WTC11 (cell line): ENCODE data around the gene ROBO1. TPM values are rescaled to one million over a fixed set of nuclear protein-coding genes. Genes with fewer than 3 reads are reported as not detected.

ENCODE experiments used
- ATAC-seq: fragments of 200-7000 bp; cut with Tn5 transposase; 2 replicates; pipeline ENCODE4 v1.10.0; 2021; ENCODE audit warnings: mild to moderate bottlenecking, moderate library complexity
- CTCF ChIA-PET: fragments of 300-600 bp; sonication (Branson Sonifier 250); formaldehyde crosslinking; loops from one replicate; lab custom pipeline; 2021; ENCODE audit warnings: antibody characterized with exemption; lab: Charles Lee
- POLR2A ChIA-PET: fragments of 350-600 bp; sonication (Branson Sonifier 250); formaldehyde crosslinking; loops from one replicate; lab custom pipeline; 2021; ENCODE audit warnings: antibody characterized with exemption; lab: Charles Lee
- DNase-seq: peaks from one replicate; pipeline ENCODE4 v3.0.0; 2021; ENCODE audit warnings: low spot score
- H3K27ac Mint-ChIP-seq: 2 replicates; pipeline ENCODE4 v1.8.0; 2021; ENCODE audit warnings: mixed read lengths
- H3K27me3 Mint-ChIP-seq: 2 replicates; pipeline ENCODE4 v1.8.0; 2021; ENCODE audit warnings: low read depth, mild to moderate bottlenecking, moderate library complexity, mixed read lengths
- H3K36me3 Mint-ChIP-seq: 2 replicates; pipeline ENCODE4 v1.8.0; 2021; ENCODE audit warnings: mixed read lengths
- H3K4me1 Mint-ChIP-seq: 2 replicates; pipeline ENCODE4 v1.8.0; 2022; ENCODE audit warnings: mixed read lengths
- H3K4me3 Mint-ChIP-seq: 2 replicates; pipeline ENCODE4 v1.8.0; 2021; ENCODE audit warnings: mild to moderate bottlenecking, moderate library complexity, mixed read lengths
- H3K9me3 Mint-ChIP-seq: 2 replicates; pipeline ENCODE4 v1.8.0; 2021; ENCODE audit warnings: mixed read lengths
- ATF6 ChIP-seq: sonication (generic); formaldehyde crosslinking; IDR thresholded peaks from 2 replicates; pipeline ENCODE4 v1.8.1; 2023; ENCODE audit warnings: mild to moderate bottlenecking, missing genetic modification reagents
- CREB1 ChIP-seq: sonication (generic); formaldehyde crosslinking; IDR thresholded peaks from 2 replicates; pipeline ENCODE4 v1.8.0; 2023; ENCODE audit warnings: mild to moderate bottlenecking, missing genetic modification reagents
- ELF4 ChIP-seq: sonication (generic); formaldehyde crosslinking; IDR thresholded peaks from 2 replicates; pipeline ENCODE4 v1.8.1; 2022; ENCODE audit warnings: low read depth, mild to moderate bottlenecking, moderate library complexity, missing genetic modification reagents
- ETV6 ChIP-seq: sonication (generic); formaldehyde crosslinking; IDR thresholded peaks from 2 replicates; pipeline ENCODE4 v1.8.1; 2022; ENCODE audit warnings: mild to moderate bottlenecking, missing genetic modification reagents
- GRHL2 ChIP-seq: fragments of 250-450 bp; sonication (Bioruptor Pico); IDR thresholded peaks from 2 replicates; pipeline ENCODE4 v1.8.0; 2022; ENCODE audit warnings: mild to moderate bottlenecking, moderate library complexity; ENCODE audit not compliant: insufficient replicate concordance, severe bottlenecking
- GTF2I ChIP-seq: fragments of 250-450 bp; sonication (Bioruptor Pico); conservative IDR thresholded peaks from 2 replicates; pipeline ENCODE4 v1.4.0; 2021; ENCODE audit warnings: mild to moderate bottlenecking
- IRF1 ChIP-seq: sonication (generic); formaldehyde crosslinking; IDR thresholded peaks from 2 replicates; pipeline ENCODE4 v1.8.0; 2023; ENCODE audit warnings: missing genetic modification reagents
- JUN ChIP-seq: sonication (generic); formaldehyde crosslinking; IDR thresholded peaks from 2 replicates; pipeline ENCODE4 v1.8.0; 2023; ENCODE audit warnings: mild to moderate bottlenecking, missing genetic modification reagents
- MXD4 ChIP-seq: fragments of 250-450 bp; sonication (Bioruptor Pico); IDR thresholded peaks from 2 replicates; pipeline ENCODE4 v1.8.0; 2021; ENCODE audit warnings: mild to moderate bottlenecking, moderate library complexity, borderline replicate concordance
- NFE2L1 ChIP-seq: sonication (generic); formaldehyde crosslinking; IDR thresholded peaks from 2 replicates; pipeline ENCODE4 v1.8.1; 2023; ENCODE audit warnings: missing genetic modification reagents
- NR2C2 ChIP-seq: sonication (generic); formaldehyde crosslinking; IDR thresholded peaks from 2 replicates; pipeline ENCODE4 v1.8.0; 2022; ENCODE audit warnings: mild to moderate bottlenecking, missing genetic modification reagents
- NR3C1 ChIP-seq: sonication (generic); formaldehyde crosslinking; conservative IDR thresholded peaks from 2 replicates; pipeline ENCODE4 v1.8.1; 2023; ENCODE audit warnings: low read depth, mild to moderate bottlenecking, missing genetic modification reagents
- OVOL2 ChIP-seq: fragments of 250-450 bp; sonication (Bioruptor Pico); IDR thresholded peaks from 2 replicates; pipeline ENCODE4 v1.9.0; 2021; ENCODE audit warnings: mild to moderate bottlenecking, borderline replicate concordance
- SP1 ChIP-seq: sonication (generic); formaldehyde crosslinking; conservative IDR thresholded peaks from 2 replicates; pipeline ENCODE4 v1.8.1; 2022; ENCODE audit warnings: missing genetic modification reagents
- ZBTB21 ChIP-seq: sonication (generic); formaldehyde crosslinking; IDR thresholded peaks from 2 replicates; pipeline ENCODE4 v1.8.1; 2023; ENCODE audit warnings: mild to moderate bottlenecking, missing genetic modification reagents, borderline replicate concordance
- ZNF138 ChIP-seq: sonication (generic); formaldehyde crosslinking; conservative IDR thresholded peaks from 2 replicates; pipeline ENCODE4 v1.8.1; 2022; ENCODE audit warnings: mild to moderate bottlenecking, moderate library complexity, missing genetic modification reagents
- ZNF219 ChIP-seq: sonication (generic); formaldehyde crosslinking; IDR thresholded peaks from 2 replicates; pipeline ENCODE4 v1.8.0; 2023; ENCODE audit warnings: missing genetic modification reagents, mild to moderate bottlenecking, borderline replicate concordance
- ZNF232 ChIP-seq: sonication (generic); formaldehyde crosslinking; IDR thresholded peaks from 2 replicates; pipeline ENCODE4 v1.8.0; 2022; ENCODE audit warnings: mild to moderate bottlenecking, missing genetic modification reagents
- ZNF396 ChIP-seq: fragments of 250-450 bp; sonication (Bioruptor Pico); IDR thresholded peaks from 2 replicates; pipeline ENCODE4 v1.8.0; 2021; ENCODE audit warnings: mild to moderate bottlenecking, moderate library complexity, borderline replicate concordance
- ZNF423 ChIP-seq: fragments of 250-450 bp; sonication (Bioruptor Pico); IDR thresholded peaks from 2 replicates; pipeline ENCODE4 v2.1.2; 2022; ENCODE audit warnings: mild to moderate bottlenecking, moderate library complexity
- total RNA-seq: library from RNA; stranded (reverse); gene quantifications from 3 replicates; pipeline ENCODE4 v1.2.3, GENCODE V29; 2021
- TF ChIP-seq, protein P1 (sequence below): sonication (generic); formaldehyde crosslinking; IDR thresholded peaks from 2 replicates; pipeline ENCODE4 v1.8.1; 2022; ENCODE audit warnings: mild to moderate bottlenecking, moderate library complexity, missing genetic modification reagents
- TF ChIP-seq, protein P2 (sequence below): fragments of 250-450 bp; sonication (Bioruptor Pico); IDR thresholded peaks from 2 replicates; pipeline ENCODE4 v2.1.2; 2022; ENCODE audit warnings: mild to moderate bottlenecking, moderate library complexity
- TF ChIP-seq, protein P3 (sequence below): sonication (generic); formaldehyde crosslinking; IDR thresholded peaks from 2 replicates; pipeline ENCODE4 v1.8.1; 2023; ENCODE audit warnings: mild to moderate bottlenecking, moderate library complexity, missing genetic modification reagents
- TF ChIP-seq, protein P4 (sequence below): sonication (generic); formaldehyde crosslinking; IDR thresholded peaks from 2 replicates; pipeline ENCODE4 v1.8.1; 2022; ENCODE audit warnings: low read depth, mild to moderate bottlenecking, moderate library complexity, missing genetic modification reagents, borderline replicate concordance
- TF ChIP-seq, protein P5 (sequence below): sonication (generic); formaldehyde crosslinking; conservative IDR thresholded peaks from 2 replicates; pipeline ENCODE4 v1.8.1; 2022; ENCODE audit warnings: mild to moderate bottlenecking, missing genetic modification reagents

ROBO1 gene
- total RNA-seq, 1 experiment from 2014 or later, result 90.9 TPM

DNA sequence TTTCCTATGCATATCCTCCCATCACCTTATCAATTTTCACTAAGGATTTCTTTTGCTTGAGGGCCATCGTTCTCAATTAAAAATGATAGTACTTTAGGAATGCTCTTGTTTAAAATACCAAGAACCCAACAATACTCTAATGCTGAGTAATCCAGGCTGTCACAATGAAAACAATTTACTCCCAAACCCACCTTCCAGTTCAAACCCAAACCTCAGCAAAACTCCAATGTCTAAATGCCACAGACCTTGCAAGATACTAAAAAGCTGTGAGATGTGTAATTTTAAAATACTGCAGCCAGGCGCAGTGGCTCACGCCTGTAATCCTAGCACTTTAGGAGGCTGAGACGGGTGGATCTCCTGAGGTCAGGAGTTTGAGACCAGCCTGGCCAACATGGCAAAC, 889.8 kb downstream of the ROBO1 start:
- peak overlapping the region; percentile 47 for H3K27ac Mint-ChIP-seq
- H3K4me1 Mint-ChIP-seq, result peaks cover 58% of the 10 kb centered on the region
- no peak overlapping the region for H3K4me3 Mint-ChIP-seq
- no peaks in the 10 kb centered on the region for H3K27me3 Mint-ChIP-seq
- no peak for ATAC-seq
- POLR2A ChIA-PET, result no interaction called here
- no peaks in the 10 kb centered on the region for H3K36me3 Mint-ChIP-seq
- no peaks in the 10 kb centered on the region for H3K9me3 Mint-ChIP-seq
- TF ChIP-seq IRF1 (CRISPR knock-in tag) (no peak), SP1 (no peak), ETV6 (CRISPR knock-in tag) (no peak), ZNF396 (CRISPR knock-in tag) (no peak), ZNF423 (no peak), ELF4 (CRISPR knock-in tag) (no peak), ZBTB21 (CRISPR knock-in tag) (no peak), NR2C2 (CRISPR knock-in tag) (no peak), NR3C1 (CRISPR knock-in tag) (no peak), ATF6 (no peak), GRHL2 (CRISPR knock-in tag) (no peak), JUN (CRISPR knock-in tag) (no peak), CREB1 (no peak), ZNF219 (CRISPR knock-in tag) (no peak), ZNF232 (CRISPR knock-in tag) (no peak), MXD4 (no peak), NFE2L1 (CRISPR knock-in tag) (no peak)
- TF ChIP-seq, protein P1, sequence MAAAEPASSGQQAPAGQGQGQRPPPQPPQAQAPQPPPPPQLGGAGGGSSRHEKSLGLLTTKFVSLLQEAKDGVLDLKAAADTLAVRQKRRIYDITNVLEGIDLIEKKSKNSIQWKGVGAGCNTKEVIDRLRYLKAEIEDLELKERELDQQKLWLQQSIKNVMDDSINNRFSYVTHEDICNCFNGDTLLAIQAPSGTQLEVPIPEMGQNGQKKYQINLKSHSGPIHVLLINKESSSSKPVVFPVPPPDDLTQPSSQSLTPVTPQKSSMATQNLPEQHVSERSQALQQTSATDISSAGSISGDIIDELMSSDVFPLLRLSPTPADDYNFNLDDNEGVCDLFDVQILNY (CRISPR knock-in tag), result no peak
- TF ChIP-seq, protein P2, sequence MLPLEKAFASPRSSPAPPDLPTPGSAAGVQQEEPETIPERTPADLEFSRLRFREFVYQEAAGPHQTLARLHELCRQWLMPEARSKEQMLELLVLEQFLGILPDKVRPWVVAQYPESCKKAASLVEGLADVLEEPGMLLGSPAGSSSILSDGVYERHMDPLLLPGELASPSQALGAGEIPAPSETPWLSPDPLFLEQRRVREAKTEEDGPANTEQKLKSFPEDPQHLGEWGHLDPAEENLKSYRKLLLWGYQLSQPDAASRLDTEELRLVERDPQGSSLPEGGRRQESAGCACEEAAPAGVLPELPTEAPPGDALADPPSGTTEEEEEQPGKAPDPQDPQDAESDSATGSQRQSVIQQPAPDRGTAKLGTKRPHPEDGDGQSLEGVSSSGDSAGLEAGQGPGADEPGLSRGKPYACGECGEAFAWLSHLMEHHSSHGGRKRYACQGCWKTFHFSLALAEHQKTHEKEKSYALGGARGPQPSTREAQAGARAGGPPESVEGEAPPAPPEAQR (CRISPR knock-in tag), result no peak
- TF ChIP-seq, protein P3, sequence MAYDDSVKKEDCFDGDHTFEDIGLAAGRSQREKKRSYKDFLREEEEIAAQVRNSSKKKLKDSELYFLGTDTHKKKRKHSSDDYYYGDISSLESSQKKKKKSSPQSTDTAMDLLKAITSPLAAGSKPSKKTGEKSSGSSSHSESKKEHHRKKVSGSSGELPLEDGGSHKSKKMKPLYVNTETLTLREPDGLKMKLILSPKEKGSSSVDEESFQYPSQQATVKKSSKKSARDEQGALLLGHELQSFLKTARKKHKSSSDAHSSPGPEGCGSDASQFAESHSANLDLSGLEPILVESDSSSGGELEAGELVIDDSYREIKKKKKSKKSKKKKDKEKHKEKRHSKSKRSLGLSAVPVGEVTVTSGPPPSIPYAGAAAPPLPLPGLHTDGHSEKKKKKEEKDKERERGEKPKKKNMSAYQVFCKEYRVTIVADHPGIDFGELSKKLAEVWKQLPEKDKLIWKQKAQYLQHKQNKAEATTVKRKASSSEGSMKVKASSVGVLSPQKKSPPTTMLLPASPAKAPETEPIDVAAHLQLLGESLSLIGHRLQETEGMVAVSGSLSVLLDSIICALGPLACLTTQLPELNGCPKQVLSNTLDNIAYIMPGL (CRISPR knock-in tag), result no peak
- TF ChIP-seq, all 79 proteins: peak for 0
- CTCF ChIA-PET, result no interaction called here
- no peak for DNase-seq

GRCh38 chr3:78875851-78876250, 891.9 kb downstream of the ROBO1 start:
- Mint-ChIP-seq H3K36me3 (no peaks in the 10 kb centered on the region), H3K27me3 (no peaks in the 10 kb centered on the region), H3K9me3 (no peaks in the 10 kb centered on the region), H3K27ac (no peak overlapping the region), H3K4me3 (no peak overlapping the region), H3K4me1 (peaks cover 66% of the 10 kb centered on the region)
- CTCF ChIA-PET, result no interaction called here
- DNase-seq (no peak), ATAC-seq (no peak)
- POLR2A ChIA-PET, result no interaction called here
- TF ChIP-seq GTF2I (no peak), ZBTB21 (CRISPR knock-in tag) (no peak), IRF1 (CRISPR knock-in tag) (no peak), OVOL2 (CRISPR knock-in tag) (no peak), MXD4 (no peak), ZNF138 (CRISPR knock-in tag) (no peak)
- TF ChIP-seq, protein P4, sequence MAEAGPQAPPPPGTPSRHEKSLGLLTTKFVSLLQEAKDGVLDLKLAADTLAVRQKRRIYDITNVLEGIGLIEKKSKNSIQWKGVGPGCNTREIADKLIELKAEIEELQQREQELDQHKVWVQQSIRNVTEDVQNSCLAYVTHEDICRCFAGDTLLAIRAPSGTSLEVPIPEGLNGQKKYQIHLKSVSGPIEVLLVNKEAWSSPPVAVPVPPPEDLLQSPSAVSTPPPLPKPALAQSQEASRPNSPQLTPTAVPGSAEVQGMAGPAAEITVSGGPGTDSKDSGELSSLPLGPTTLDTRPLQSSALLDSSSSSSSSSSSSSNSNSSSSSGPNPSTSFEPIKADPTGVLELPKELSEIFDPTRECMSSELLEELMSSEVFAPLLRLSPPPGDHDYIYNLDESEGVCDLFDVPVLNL, result no peak
- TF ChIP-seq, protein P5, sequence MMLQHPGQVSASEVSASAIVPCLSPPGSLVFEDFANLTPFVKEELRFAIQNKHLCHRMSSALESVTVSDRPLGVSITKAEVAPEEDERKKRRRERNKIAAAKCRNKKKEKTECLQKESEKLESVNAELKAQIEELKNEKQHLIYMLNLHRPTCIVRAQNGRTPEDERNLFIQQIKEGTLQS (CRISPR knock-in tag), result no peak
